Neuron (in vitro differentiated cells): ENCODE results near the gene IFNA5.

Experiments
- H2AFZ ChIP-seq: one replicate; pipeline ENCODE4 v1.6.1; 2013; ENCODE audit warnings: low read depth, mild to moderate bottlenecking, inconsistent platforms, low read length, moderate library complexity
- H3K27me3 ChIP-seq: one replicate; pipeline ENCODE4 v1.6.1; 2013; ENCODE audit warnings: low read length; ENCODE audit not compliant: insufficient read depth
- H3K36me3 ChIP-seq: one replicate; pipeline ENCODE4 v1.6.1; 2013; ENCODE audit warnings: low read length; ENCODE audit not compliant: insufficient read depth
- H3K4me1 ChIP-seq: one replicate; pipeline ENCODE4 v1.6.1; 2013; ENCODE audit warnings: low read length; ENCODE audit not compliant: insufficient read depth
- H3K4me3 ChIP-seq: 2 replicates; pipeline ENCODE4 v1.5.1; 2013; ENCODE audit warnings: mild to moderate bottlenecking, low read length, moderate library complexity
- H3K9me3 ChIP-seq: one replicate; pipeline ENCODE4 v1.6.1; 2013; ENCODE audit warnings: low read length

IFNA5 gene

DNA sequence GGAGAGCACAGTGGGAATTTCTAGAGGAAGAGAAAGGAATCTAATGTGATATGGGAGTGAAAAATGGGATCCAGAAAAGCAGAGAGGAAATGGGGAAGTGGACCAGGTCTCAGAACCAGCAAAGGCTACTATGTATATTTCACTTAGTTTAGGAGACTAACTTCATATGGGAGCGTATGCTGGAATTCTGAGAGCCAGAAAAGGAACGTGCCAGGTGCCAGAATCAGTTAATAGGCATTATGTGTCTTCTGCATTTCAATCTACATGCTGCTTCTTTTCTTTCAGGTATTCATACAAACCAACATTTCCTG is 36.8 kb downstream of the IFNA5 start:
- H3K36me3 ChIP-seq = no peaks in the 10 kb centered on the region
- no peaks in the 10 kb centered on the region for H3K4me1 ChIP-seq
- H3K9me3 ChIP-seq = no peaks in the 10 kb centered on the region
- H3K27me3 ChIP-seq = peaks cover 3% of the 10 kb centered on the region
- H3K4me3 ChIP-seq = no peak overlapping the region
- H2AFZ ChIP-seq = no peak overlapping the region

DNA sequence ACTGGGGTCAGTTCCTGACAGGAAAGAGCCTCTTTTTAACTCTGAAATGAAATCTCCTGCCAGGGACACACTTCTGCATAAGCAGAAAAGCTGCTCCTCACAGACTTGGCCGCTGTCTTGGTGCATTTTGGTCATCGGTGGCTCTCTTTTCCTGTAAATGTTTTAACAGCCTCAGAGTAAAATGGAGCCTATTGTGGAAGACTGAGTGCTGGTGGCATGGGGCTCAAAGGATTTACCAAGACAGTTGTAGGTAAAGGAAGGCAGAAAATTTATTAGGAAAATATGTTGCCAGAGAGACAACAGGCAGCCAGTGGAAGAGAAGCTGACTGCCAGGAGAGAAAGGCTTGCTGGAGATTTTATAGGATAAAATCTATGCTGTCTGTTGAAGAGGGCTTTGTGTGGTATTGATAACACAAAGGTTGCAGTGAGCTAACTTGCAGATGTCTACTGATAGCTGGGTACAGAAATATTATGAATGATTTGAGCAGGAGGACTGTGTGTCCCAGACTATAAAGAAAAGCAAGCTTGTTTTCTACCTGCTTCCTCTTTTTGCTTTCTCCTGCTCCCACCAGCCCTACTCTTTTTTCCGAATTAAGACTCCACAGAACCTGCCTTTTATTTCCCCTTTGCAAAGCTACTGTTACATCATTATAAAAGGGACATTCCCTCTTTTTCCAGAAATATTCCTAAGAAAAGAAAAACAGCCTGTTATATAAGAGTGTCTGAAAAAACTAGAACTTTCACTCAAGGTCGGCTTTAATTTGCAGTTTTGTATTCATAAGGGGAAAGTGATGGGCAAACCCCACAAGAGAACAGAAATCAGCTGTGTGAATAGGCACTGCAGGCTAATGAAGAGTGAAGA is 37.4 kb downstream of the IFNA5 start:
- Histone ChIP-seq H3K27me3 (peaks cover 3% of the 10 kb centered on the region), H3K4me3 (no peak overlapping the region), H3K9me3 (no peaks in the 10 kb centered on the region), H2AFZ (no peak overlapping the region), H3K4me1 (no peaks in the 10 kb centered on the region), H3K36me3 (no peaks in the 10 kb centered on the region)

DNA sequence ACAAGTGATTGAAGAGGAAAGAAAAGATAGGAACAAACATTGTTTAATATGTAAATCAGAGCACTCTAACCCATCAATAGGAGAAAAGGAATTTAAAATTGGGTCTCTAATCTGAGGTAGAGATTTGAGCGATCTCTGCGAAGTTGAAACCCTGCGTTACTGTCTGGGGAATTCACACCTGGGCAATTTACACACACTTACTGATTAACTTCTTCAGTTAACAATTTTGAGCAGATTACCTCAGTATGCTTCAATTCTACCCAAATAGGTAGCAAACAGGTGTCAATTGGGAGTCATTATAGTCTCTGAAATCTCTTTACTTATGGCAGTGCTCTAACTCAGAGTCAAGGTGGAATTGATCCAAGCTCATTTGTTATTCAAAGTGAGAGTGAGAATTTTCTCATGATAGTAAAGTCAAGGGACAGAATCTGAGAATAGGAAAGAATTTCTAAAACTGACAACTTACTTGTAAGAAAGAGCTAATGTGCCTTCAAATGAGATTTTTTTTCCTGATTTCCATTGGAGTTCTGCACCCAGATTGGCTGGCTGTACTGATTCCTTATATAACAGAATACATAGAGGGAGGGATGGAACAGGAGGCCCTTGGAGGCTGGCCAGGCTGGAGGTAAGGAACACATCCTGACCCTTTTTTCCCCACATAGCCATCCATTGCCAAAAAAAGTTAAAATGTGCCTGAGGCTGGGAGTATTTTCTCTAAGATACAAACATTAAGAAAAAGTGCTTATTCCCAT is 38.2 kb downstream of the IFNA5 start:
- no peaks in the 10 kb centered on the region for H3K36me3 ChIP-seq
- peaks cover 3% of the 10 kb centered on the region for H3K27me3 ChIP-seq
- no peak overlapping the region for H3K4me3 ChIP-seq
- H2AFZ ChIP-seq = no peak overlapping the region
- no peaks in the 10 kb centered on the region for H3K9me3 ChIP-seq
- no peaks in the 10 kb centered on the region for H3K4me1 ChIP-seq

DNA sequence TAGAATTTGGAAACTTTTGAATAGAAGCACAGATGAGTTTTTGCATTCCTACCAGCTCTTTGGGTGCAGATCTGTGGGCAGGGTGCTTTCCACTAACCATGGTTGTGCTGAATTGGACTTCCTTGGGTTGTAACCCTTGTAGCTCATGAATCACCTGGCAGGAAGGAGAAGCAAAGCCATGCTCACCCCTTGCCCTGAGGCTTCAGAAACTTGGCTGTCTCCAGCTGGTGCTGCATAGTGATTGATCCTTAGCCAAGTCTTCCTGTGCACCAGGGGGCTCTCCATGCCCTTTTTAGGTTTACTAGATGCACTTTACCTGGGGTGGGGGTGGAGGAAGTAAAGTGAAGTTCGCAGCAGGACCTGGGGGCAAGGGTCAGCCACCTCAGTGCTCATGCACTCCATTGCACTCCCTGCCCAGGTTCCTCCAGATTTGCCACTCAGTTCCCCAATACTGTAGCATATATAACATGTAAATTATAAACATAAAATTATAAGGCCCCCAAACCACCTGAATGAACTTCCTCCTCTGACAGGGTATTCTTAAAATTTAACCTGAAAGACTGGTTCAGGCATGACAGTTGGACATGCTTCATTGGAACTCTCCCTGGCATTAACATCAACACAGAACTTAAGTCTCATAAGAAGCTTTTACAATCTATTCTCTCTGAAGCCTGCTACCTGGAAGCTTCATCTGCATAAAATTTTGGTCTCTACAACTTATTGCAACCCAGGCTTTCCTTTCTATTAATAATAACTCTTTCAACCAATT is 39.5 kb downstream of the IFNA5 start:
- Histone ChIP-seq H3K4me3 (no peak overlapping the region), H3K4me1 (no peaks in the 10 kb centered on the region), H2AFZ (no peak overlapping the region), H3K27me3 (peaks cover 3% of the 10 kb centered on the region), H3K36me3 (no peaks in the 10 kb centered on the region), H3K9me3 (no peaks in the 10 kb centered on the region)

DNA sequence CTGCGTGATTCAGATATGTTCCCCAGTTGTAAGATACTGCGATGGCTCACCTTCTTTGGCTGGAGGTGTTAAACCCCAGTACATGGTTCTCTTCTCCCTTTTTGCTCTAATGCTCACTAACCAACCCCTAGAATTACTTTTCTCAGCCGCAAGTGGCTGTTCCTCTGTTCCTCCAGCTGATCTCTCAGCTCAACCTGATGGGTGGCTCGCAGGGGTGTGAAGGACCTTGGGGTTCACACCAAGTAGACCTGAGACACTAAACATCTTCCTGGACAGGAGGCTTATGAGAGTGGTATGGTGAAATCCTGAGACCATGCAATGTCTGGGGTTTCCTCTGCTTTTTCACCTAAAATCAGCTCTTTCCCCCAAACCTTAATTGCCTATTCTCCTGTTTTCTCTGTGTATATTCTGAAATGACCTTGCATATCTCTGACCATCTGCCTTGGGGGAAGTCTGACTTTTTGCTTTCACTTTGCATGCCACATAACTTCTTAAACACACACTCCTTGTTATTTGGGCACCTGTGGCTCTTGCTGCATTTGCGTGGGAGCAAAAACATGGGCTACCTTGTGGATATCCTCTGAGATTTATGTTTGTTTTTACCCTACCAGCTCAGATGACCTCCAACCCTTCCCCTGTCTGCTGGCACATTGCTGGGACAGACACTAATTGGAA is 49.4 kb downstream of the IFNA5 start:
- no peak overlapping the region for H3K4me3 ChIP-seq
- no peak overlapping the region for H2AFZ ChIP-seq
- H3K4me1 ChIP-seq = peaks cover 3% of the 10 kb centered on the region
- no peaks in the 10 kb centered on the region for H3K9me3 ChIP-seq
- no peaks in the 10 kb centered on the region for H3K27me3 ChIP-seq
- no peaks in the 10 kb centered on the region for H3K36me3 ChIP-seq
